Endothelial cell of umbilical vein (primary cell): Measurements from ENCODE around the gene CNGA4. TPM values are rescaled to one million over a fixed set of nuclear protein-coding genes. Genes with fewer than 3 reads are reported as not detected.
"Not testable (repeated sequence)": the region's sequence is repeated elsewhere in the genome, so short reads cannot be mapped to it uniquely, and the experiment has no call there.

Source experiments
- BruUV-seq: library from RNA; stranded (reverse); fragments of 400-500 nt; replicated peaks from 2 replicates; lab custom pipeline; 2021; lab: Mats Ljungman, UMichigan
- CTCF ChIA-PET: fragments of 300-600, 350-600 bp; sonication (Branson Sonifier 250); formaldehyde crosslinking; loops from one replicate; lab custom pipeline; 2021; ENCODE audit warnings: antibody characterized with exemption, inconsistent platforms; lab: Charles Lee
- POLR2A ChIA-PET: fragments of 300-600, 350-600 bp; sonication (Branson Sonifier 250); formaldehyde crosslinking; loops from one replicate; lab custom pipeline; 2021; ENCODE audit warnings: antibody characterized with exemption, inconsistent platforms; lab: Charles Lee
- DNase-seq: peaks from one replicate; pipeline ENCODE4 v3.0.0-alpha.2; 2011; ENCODE audit warnings: low read depth, low spot score
- FAIRE-seq: peaks from 2 replicates; lab custom pipeline; 2011; peaks lifted over from hg19 to GRCh38; lab: Jason Lieb, UNC
- H2AFZ ChIP-seq: 2 replicates; pipeline ENCODE4 v1.6.0; 2012; ENCODE audit warnings: low read depth, low read length, control low read depth, inconsistent platforms
- H3K27ac ChIP-seq: 2 replicates; pipeline ENCODE4 v1.5.1; 2011; ENCODE audit warnings: low read depth, mild to moderate bottlenecking, control low read depth, low read length, moderate library complexity; ENCODE audit not compliant: insufficient read depth
- H3K27me3 ChIP-seq, 2 experiments: 2 replicates each; pipeline versions ENCODE4 v1.6.0 to v1.6.1; 2011; ENCODE audit warnings: low read length in 2 of 2, mixed read lengths in 1 of 2; ENCODE audit not compliant: control insufficient read depth in 2 of 2, insufficient read depth in 2 of 2
- H3K36me3 ChIP-seq, 2 experiments: 2 replicates in 1 of 2; 3 replicates in 1 of 2; pipeline ENCODE4 v1.5.1; 2011; ENCODE audit warnings: low read length in 2 of 2, mild to moderate bottlenecking in 1 of 2, moderate library complexity in 1 of 2; ENCODE audit not compliant: control insufficient read depth in 2 of 2, insufficient read depth in 2 of 2; ENCODE audit errors: extremely low read depth in 1 of 2
- H3K4me1 ChIP-seq: 3 replicates; pipeline ENCODE4 v1.5.1; 2011; ENCODE audit warnings: mild to moderate bottlenecking, low read length; ENCODE audit not compliant: control insufficient read depth, insufficient read depth; ENCODE audit errors: extremely low read depth
- H3K4me2 ChIP-seq: 2 replicates; pipeline ENCODE4 v1.6.1; 2011; ENCODE audit warnings: low read length, control low read depth, mixed read lengths; ENCODE audit not compliant: insufficient read depth
- H3K4me3 ChIP-seq, 3 experiments: fragments of 200-600 bp in 1 of 3; sonication (generic), shearing (Covaris generic) in 1 of 3; replicated peaks in 1 of 3; 2 replicates each; pipeline ENCODE4 v1.5.1; 2011 to 2016; ENCODE audit warnings: control low read depth in 3 of 3, low read length in 3 of 3, mild to moderate bottlenecking in 2 of 3, inconsistent platforms in 1 of 3, low read depth in 1 of 3, moderate library complexity in 1 of 3; ENCODE audit not compliant: insufficient read depth in 1 of 3
- H3K79me2 ChIP-seq: 2 replicates; pipeline ENCODE4 v1.6.0; 2012; ENCODE audit warnings: low read length, inconsistent platforms; ENCODE audit not compliant: control insufficient read depth, insufficient read depth
- H3K9ac ChIP-seq: replicated peaks from 2 replicates; pipeline ENCODE3; 2011; ENCODE audit warnings: low read length, control low read depth; ENCODE audit not compliant: insufficient read depth; ENCODE audit errors: extremely low read depth
- H3K9me1 ChIP-seq: replicated peaks from 3 replicates; pipeline ENCODE4 v1.6.0; 2011; ENCODE audit warnings: mild to moderate bottlenecking, low read length; ENCODE audit not compliant: control insufficient read depth, insufficient read depth; ENCODE audit errors: extremely low read depth
- H3K9me3 ChIP-seq: replicated peaks from 2 replicates; pipeline ENCODE4 v1.5.1; 2012; ENCODE audit warnings: low read length, inconsistent platforms; ENCODE audit not compliant: control insufficient read depth, insufficient read depth
- H4K20me1 ChIP-seq: replicated peaks from 2 replicates; pipeline ENCODE3; 2011; ENCODE audit warnings: mild to moderate bottlenecking, low read length; ENCODE audit not compliant: control insufficient read depth, insufficient read depth; ENCODE audit errors: extremely low read depth
- EZH2 ChIP-seq: IDR thresholded peaks from 2 replicates; pipeline ENCODE4 v1.6.1; 2012; ENCODE audit warnings: borderline replicate concordance, low read depth, mild to moderate bottlenecking, moderate library complexity, low read length, inconsistent platforms; ENCODE audit not compliant: severe bottlenecking
- FOS ChIP-seq: IDR thresholded peaks from 2 replicates; pipeline ENCODE4 v1.6.1; 2011; ENCODE audit warnings: mild to moderate bottlenecking, low read length, moderate library complexity, borderline replicate concordance; ENCODE audit not compliant: insufficient read depth
- GATA2 ChIP-seq: IDR thresholded peaks from 2 replicates; pipeline ENCODE4 v1.7.0; 2011; ENCODE audit warnings: low read depth, mild to moderate bottlenecking, moderate library complexity, mixed read lengths, low read length; ENCODE audit not compliant: insufficient read length, insufficient read depth
- JUN ChIP-seq: IDR thresholded peaks from 2 replicates; pipeline ENCODE4 v1.6.1; 2011; ENCODE audit warnings: borderline replicate concordance, low read depth; ENCODE audit not compliant: insufficient read length, insufficient read depth
- MYC ChIP-seq: IDR thresholded peaks from one replicate; pipeline ENCODE4 v1.6.1; 2011; ENCODE audit warnings: mild to moderate bottlenecking, low read depth, low read length
- POLR2A ChIP-seq: IDR thresholded peaks from 2 replicates; pipeline ENCODE4 v1.6.1; 2012; ENCODE audit warnings: low read depth, mild to moderate bottlenecking, control low read depth, low read length
- POLR2AphosphoS5 ChIP-seq: IDR thresholded peaks from 2 replicates; pipeline ENCODE4 v1.6.1; 2012; ENCODE audit warnings: low read depth, mild to moderate bottlenecking, control low read depth, low read length, moderate library complexity; ENCODE audit not compliant: insufficient read depth
- dilution Hi-C: fragments of 300-500 bp; cut with MboI; formaldehyde crosslinking; loops from one replicate; pipeline ENCODE4 v1.15.0; 2019; ENCODE audit warnings: low sequenced_read_pairs; ENCODE audit not compliant: extremely low pct_ligation_motif_present
- intact Hi-C: fragments of 100-400 bp; cut with micrococcal nuclease; formaldehyde crosslinking; loops from one replicate; pipeline ENCODE4 v1.10.0; 2022
- polyA plus RNA-seq, 4 experiments: library from polyadenylated mRNA; depleted of rRNA in 3 of 4; stranded (reverse) in 3 of 4; unstranded in 1 of 4; fragments of >200 nt; gene quantifications; 2 replicates each; pipeline versions ENCODE4 v1.2.1 to v1.2.3, GENCODE V29; 2011 to 2012; ENCODE audit warnings: missing spikeins in 1 of 4
- total RNA-seq: library from RNA; stranded (reverse); gene quantifications from 2 replicates; pipeline ENCODE4 v1.2.3, GENCODE V29; 2021
- TF ChIP-seq, protein P1 (sequence below): IDR thresholded peaks from 2 replicates; pipeline ENCODE4 v1.6.1; 2011; ENCODE audit not compliant: insufficient read depth, insufficient read length
- TF ChIP-seq, protein P2 (sequence below), 2 donors: IDR thresholded peaks; 1 replicate in 1 of 2; 2 replicates in 1 of 2; pipeline ENCODE4 v1.5.1; 2011; ENCODE audit warnings: low read length in 2 of 2, mild to moderate bottlenecking in 2 of 2, moderate library complexity in 2 of 2, control low read depth in 1 of 2, inconsistent platforms in 1 of 2, low read depth in 1 of 2; ENCODE audit not compliant: insufficient read depth in 1 of 2; ENCODE audit errors: extremely low read depth in 1 of 2

The CNGA4 gene
- total and polyA plus RNA-seq, 2 donors (not counting 3 experiments of a cell fraction or from before 2014, with no cell fraction given), result 0.11 TPM; not detected in 1

DNA sequence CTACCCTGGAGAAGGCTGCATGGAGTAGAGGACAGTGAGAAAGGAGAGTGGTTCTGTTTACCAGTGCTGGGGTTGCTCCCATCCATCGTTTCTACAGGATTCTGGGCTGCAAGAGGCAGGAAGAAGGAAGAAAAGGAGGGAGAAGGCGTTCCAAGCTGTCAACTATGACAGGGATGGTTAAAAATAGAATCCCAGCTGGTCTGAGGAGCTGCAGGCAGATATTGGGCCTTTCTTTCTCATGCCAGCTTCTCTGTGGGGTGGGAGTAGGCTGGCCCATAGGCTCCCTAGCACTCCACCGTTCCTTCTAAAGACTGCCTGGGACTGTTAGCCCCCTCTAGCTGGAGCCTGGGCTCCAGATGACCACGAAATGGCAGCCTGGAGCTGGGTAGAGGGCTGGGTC lies 34.3 kb downstream of the CNGA4 start:
- Histone ChIP-seq H3K27ac (no peak overlapping the region), H3K9me1 (no peaks in the 10 kb centered on the region), H2AFZ (no peak overlapping the region), H3K9me3 (no peaks in the 10 kb centered on the region), H3K4me1 (no peaks in the 10 kb centered on the region), H3K27me3 (peaks cover 0 to 7% of the 10 kb centered on the region in 2 experiments), H4K20me1 (no peaks in the 10 kb centered on the region), H3K79me2 (no peaks in the 10 kb centered on the region), H3K36me3 (no peaks in the 10 kb centered on the region), H3K9ac (no peak overlapping the region), H3K4me3 (no peak overlapping the region), H3K4me2 (no peak overlapping the region)
- DNase-seq, result no peak
- BruUV-seq, result no TSS peak
- dilution Hi-C loops, result no loop called here
- intact Hi-C loops, result no loop called here
- TF ChIP-seq GATA2 (no peak), MYC (no peak), POLR2A (no peak), EZH2 (no peak), JUN (no peak), FOS (no peak), POLR2AphosphoS5 (no peak)
- TF ChIP-seq, protein P1, sequence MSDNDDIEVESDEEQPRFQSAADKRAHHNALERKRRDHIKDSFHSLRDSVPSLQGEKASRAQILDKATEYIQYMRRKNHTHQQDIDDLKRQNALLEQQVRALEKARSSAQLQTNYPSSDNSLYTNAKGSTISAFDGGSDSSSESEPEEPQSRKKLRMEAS, result no peak
- TF ChIP-seq, protein P2, sequence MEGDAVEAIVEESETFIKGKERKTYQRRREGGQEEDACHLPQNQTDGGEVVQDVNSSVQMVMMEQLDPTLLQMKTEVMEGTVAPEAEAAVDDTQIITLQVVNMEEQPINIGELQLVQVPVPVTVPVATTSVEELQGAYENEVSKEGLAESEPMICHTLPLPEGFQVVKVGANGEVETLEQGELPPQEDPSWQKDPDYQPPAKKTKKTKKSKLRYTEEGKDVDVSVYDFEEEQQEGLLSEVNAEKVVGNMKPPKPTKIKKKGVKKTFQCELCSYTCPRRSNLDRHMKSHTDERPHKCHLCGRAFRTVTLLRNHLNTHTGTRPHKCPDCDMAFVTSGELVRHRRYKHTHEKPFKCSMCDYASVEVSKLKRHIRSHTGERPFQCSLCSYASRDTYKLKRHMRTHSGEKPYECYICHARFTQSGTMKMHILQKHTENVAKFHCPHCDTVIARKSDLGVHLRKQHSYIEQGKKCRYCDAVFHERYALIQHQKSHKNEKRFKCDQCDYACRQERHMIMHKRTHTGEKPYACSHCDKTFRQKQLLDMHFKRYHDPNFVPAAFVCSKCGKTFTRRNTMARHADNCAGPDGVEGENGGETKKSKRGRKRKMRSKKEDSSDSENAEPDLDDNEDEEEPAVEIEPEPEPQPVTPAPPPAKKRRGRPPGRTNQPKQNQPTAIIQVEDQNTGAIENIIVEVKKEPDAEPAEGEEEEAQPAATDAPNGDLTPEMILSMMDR (IDR thresholded peaks at IDR 0.05; ENCODE audit: extremely low read depth in 1 of 2, insufficient read depth in 1 of 2, low read depth in 1 of 2, low read length in 2 of 2), result no peak
- no peak for FAIRE-seq
- ChIA-PET POLR2A (no interaction called here), CTCF (interaction anchor here (1.0 to 2.0 kb wide), 5 partner anchors 9 to 106 kb away, joined by 4 to 10 read pairs (median 6); no protein-coding TSS in a partner anchor)

DNA sequence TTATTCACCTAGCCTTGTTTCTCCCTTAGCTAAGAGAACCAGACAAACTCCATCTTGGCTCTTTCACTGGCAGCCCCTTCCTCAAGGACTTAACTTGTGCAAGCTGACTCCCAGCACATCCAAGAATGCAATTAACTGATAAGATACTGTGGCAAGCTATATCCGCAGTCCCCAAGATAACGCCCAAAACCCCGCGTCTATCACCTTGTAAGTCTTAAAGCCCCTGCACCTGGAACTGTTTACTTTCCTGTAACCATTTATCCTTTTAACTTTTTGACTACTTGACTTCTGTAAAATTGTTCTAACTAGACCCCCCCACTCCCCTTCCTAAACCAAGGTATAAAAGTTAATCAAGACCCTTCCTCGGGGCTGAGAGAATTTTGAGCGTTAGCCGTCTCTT lies 41.9 kb downstream of the CNGA4 start:
- H3K9me3 ChIP-seq, H3K36me3 ChIP-seq, H4K20me1 ChIP-seq, dilution Hi-C loops, POLR2A ChIA-PET, intact Hi-C loops, BruUV-seq, H3K27ac ChIP-seq, H3K4me2 ChIP-seq, H3K9ac ChIP-seq, H3K9me1 ChIP-seq, H3K4me3 ChIP-seq, DNase-seq, H2AFZ ChIP-seq, FAIRE-seq, H3K79me2 ChIP-seq, H3K4me1 ChIP-seq: not testable (repeated sequence)
- peaks cover 10 to 24% of the 10 kb centered on the region in 2 experiments for H3K27me3 ChIP-seq
- CTCF ChIA-PET, result interaction anchor here (0.6 to 2.1 kb wide), 5 partner anchors 12 to 288 kb away, joined by 3 to 7 read pairs (median 5); no protein-coding TSS in a partner anchor
